ENCODE measurements around the gene CROCC2.

Gene CROCC2

GRCh38 chr2:240876475-240877251 lies 29.5 kb upstream of the CROCC2 start:
- Histone ChIP-seq H3K4me3 (ENCODE audit: insufficient read depth, low read length, poor library complexity, severe bottlenecking) (no peak overlapping the region), H3K9ac (ENCODE audit: low read length) (no peak overlapping the region), H2AFZ (ENCODE audit: low read depth, low read length, severe bottlenecking) (no peak overlapping the region), H3K4me2 (ENCODE audit: low read depth, low read length, poor library complexity, severe bottlenecking) (no peak overlapping the region), H3F3A (ENCODE audit: insufficient read depth) (no peaks in the 10 kb centered on the region), H3K27ac (ENCODE audit: low read depth, low read length) (no peak overlapping the region), H3K9me3 (ENCODE audit: insufficient read depth, low read length) (no peaks in the 10 kb centered on the region), H3K36me3 (ENCODE audit: low read length) (no peaks in the 10 kb centered on the region), H3K27me3 (ENCODE audit: low read length) (no peaks in the 10 kb centered on the region), H4K20me1 (ENCODE audit: low read depth, low read length) (no peaks in the 10 kb centered on the region), H3K9me2 (replicated peaks; ENCODE audit: insufficient read depth, low read length) (no peaks in the 10 kb centered on the region), H3K79me2 (ENCODE audit: insufficient read depth, low read length) (no peaks in the 10 kb centered on the region)
- no peak for TF ChIP-seq EZH2phosphoT487 (conservative IDR thresholded peaks at IDR 0.05; ENCODE audit: low read length)
- no peak for TF ChIP-seq CTCF (IDR thresholded peaks at IDR 0.05; ENCODE audit: insufficient read depth, low read length, poor library complexity, severe bottlenecking)

GRCh38 chr2:240877460-240878340 lies 28.4 kb upstream of the CROCC2 start:
- Histone ChIP-seq H3K79me2 (ENCODE audit: insufficient read depth, low read length) (no peaks in the 10 kb centered on the region), H3K27me3 (ENCODE audit: low read length) (no peaks in the 10 kb centered on the region), H3K36me3 (ENCODE audit: low read length) (no peaks in the 10 kb centered on the region), H3K9ac (ENCODE audit: low read length) (no peak overlapping the region), H3F3A (ENCODE audit: insufficient read depth) (no peaks in the 10 kb centered on the region), H3K4me2 (ENCODE audit: low read depth, low read length, poor library complexity, severe bottlenecking) (no peak overlapping the region), H2AFZ (ENCODE audit: low read depth, low read length, severe bottlenecking) (no peak overlapping the region), H3K4me3 (ENCODE audit: insufficient read depth, low read length, poor library complexity, severe bottlenecking) (no peak overlapping the region), H3K27ac (ENCODE audit: low read depth, low read length) (no peak overlapping the region), H3K9me2 (replicated peaks; ENCODE audit: insufficient read depth, low read length) (no peaks in the 10 kb centered on the region), H3K9me3 (ENCODE audit: insufficient read depth, low read length) (no peaks in the 10 kb centered on the region), H4K20me1 (ENCODE audit: low read depth, low read length) (no peaks in the 10 kb centered on the region)
- TF ChIP-seq EZH2phosphoT487 (conservative IDR thresholded peaks at IDR 0.05; ENCODE audit: low read length) (no peak), CTCF (IDR thresholded peaks at IDR 0.05; ENCODE audit: insufficient read depth, low read length, poor library complexity, severe bottlenecking) (no peak)

- Histone ChIP-seq H4K20me1 (ENCODE audit: low read depth, low read length) (no peaks in the 10 kb centered on the region), H3K9me2 (replicated peaks; ENCODE audit: insufficient read depth, low read length) (no peaks in the 10 kb centered on the region), H3K27me3 (ENCODE audit: low read length) (no peaks in the 10 kb centered on the region), H3K27ac (ENCODE audit: low read depth, low read length) (no peak overlapping the region), H3K4me2 (ENCODE audit: low read depth, low read length, poor library complexity, severe bottlenecking) (no peak overlapping the region), H3K79me2 (ENCODE audit: insufficient read depth, low read length) (no peaks in the 10 kb centered on the region), H3K36me3 (ENCODE audit: low read length) (no peaks in the 10 kb centered on the region), H3K9ac (ENCODE audit: low read length) (no peak overlapping the region), H3F3A (ENCODE audit: insufficient read depth) (no peaks in the 10 kb centered on the region), H2AFZ (ENCODE audit: low read depth, low read length, severe bottlenecking) (no peak overlapping the region), H3K4me3 (ENCODE audit: insufficient read depth, low read length, poor library complexity, severe bottlenecking) (no peak overlapping the region), H3K9me3 (ENCODE audit: insufficient read depth, low read length) (no peaks in the 10 kb centered on the region)
- TF ChIP-seq EZH2phosphoT487 (conservative IDR thresholded peaks at IDR 0.05; ENCODE audit: low read length): no peak
- no peak for TF ChIP-seq CTCF (IDR thresholded peaks at IDR 0.05; ENCODE audit: insufficient read depth, low read length, poor library complexity, severe bottlenecking)
Observed at GRCh38 chr2:240878341-240878936, 27.7 kb upstream of the CROCC2 start.
